ENCODE data around the gene SLC26A11. TPM values are rescaled to one million over a fixed set of nuclear protein-coding genes. Genes with fewer than 3 reads are reported as not detected.
"Not testable (repeated sequence)": the region's sequence is repeated elsewhere in the genome, so short reads cannot be mapped to it uniquely, and the experiment has no call there.

SLC26A11 gene
- total RNA-seq, 1 donor from 2014 or later, result 5.1 TPM

- ATAC-seq (ENCODE audit: poor library complexity), result no peak
Observed at GRCh38 chr17:80227666-80228065, 7.4 kb downstream of the SLC26A11 start.

DNA sequence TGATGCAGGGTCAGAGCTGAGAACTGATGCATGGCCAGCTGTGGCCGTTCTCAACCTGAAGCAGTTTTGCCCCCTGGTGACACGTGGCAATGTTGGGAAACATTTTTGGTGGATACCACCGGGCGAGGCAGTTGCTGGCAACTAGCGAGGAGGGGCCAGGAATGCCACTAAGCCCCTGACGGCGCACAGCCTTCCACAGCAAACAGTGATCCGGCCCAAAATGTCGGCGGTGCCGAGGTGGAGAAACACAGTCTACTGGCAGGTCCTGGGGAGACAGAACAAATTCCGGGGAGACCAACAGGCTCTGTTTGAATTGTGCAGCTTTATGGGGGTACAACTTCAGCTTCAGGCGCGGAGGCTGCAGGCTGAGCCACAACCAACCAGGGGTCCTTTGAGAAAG is 8.2 kb downstream of the SLC26A11 start:
- no peak for ATAC-seq (ENCODE audit: poor library complexity)
- DNase-seq, result peak; percentile 29
- intact Hi-C loops (cut with DNase I), result no loop called here

More at GRCh38 chr17:80227666-80228065, 7.4 kb downstream of the SLC26A11 start:
- peak; percentile 42 for DNase-seq
- intact Hi-C loops (cut with DNase I), result no loop called here

GRCh38 chr17:80229011-80229410 is 8.8 kb downstream of the SLC26A11 start:
- DNase-seq, result no peak
- no peak for ATAC-seq (ENCODE audit: poor library complexity)
- intact Hi-C loops (cut with DNase I), result no loop called here

- no peak for DNase-seq
- intact Hi-C loops (cut with DNase I), result no loop called here
- ATAC-seq (ENCODE audit: poor library complexity), result no peak
Observed at GRCh38 chr17:80232438-80232837, 12.2 kb downstream of the SLC26A11 start.

GRCh38 chr17:80233202-80233601 is 13.0 kb downstream of the SLC26A11 start:
- intact Hi-C loops (cut with DNase I), result no loop called here
- ATAC-seq (ENCODE audit: poor library complexity), result no peak
- DNase-seq, result no peak

GRCh38 chr17:80236911-80237310 is 16.7 kb downstream of the SLC26A11 start:
- DNase-seq (no peak), ATAC-seq (ENCODE audit: poor library complexity) (no peak)
- intact Hi-C loops (cut with DNase I), result no loop called here

DNA sequence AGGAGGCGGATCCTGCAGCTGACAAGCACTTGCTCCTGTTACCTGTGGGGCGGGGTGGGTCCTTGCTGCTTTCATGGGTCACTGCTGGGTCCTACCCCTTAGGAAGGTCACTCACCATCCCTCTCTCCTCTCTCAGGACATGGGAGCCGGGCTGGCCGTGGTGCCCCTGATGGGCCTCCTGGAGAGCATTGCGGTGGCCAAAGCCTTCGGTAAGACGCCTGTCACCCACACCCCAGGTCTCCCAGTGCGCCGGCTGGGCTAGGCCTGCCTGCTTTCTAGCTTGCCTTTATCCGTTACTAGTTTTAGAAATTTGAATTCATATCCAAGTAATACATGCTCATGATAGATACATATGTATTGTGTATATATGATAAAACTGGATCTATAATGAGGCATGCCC is 17.2 kb downstream of the SLC26A11 start:
- intact Hi-C loops (cut with DNase I), result no loop called here
- ATAC-seq (ENCODE audit: poor library complexity) (no peak), DNase-seq (no peak)

DNA sequence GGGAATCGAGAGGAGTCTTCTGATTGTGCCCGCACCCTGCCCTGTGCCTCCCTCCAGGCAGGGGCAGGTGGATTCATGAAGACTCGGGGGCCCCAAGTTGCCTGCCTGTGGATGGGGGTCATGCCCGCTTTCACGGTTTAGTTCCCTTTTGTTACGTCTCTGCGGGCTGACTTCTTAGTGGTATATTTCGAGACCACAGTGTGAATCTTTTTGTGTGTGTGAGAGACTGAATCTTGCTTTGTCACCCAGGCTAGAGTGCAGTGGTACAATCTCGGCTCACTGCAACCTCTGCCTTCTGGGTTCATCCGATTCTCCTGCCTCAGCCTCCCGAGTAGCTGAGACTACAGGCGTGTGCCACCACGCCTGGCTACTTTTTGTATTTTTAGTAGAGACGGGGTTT is 22.3 kb downstream of the SLC26A11 start:
- ATAC-seq (ENCODE audit: poor library complexity) (no peak), DNase-seq (no peak)
- intact Hi-C loops (cut with DNase I), result no loop called here

DNA sequence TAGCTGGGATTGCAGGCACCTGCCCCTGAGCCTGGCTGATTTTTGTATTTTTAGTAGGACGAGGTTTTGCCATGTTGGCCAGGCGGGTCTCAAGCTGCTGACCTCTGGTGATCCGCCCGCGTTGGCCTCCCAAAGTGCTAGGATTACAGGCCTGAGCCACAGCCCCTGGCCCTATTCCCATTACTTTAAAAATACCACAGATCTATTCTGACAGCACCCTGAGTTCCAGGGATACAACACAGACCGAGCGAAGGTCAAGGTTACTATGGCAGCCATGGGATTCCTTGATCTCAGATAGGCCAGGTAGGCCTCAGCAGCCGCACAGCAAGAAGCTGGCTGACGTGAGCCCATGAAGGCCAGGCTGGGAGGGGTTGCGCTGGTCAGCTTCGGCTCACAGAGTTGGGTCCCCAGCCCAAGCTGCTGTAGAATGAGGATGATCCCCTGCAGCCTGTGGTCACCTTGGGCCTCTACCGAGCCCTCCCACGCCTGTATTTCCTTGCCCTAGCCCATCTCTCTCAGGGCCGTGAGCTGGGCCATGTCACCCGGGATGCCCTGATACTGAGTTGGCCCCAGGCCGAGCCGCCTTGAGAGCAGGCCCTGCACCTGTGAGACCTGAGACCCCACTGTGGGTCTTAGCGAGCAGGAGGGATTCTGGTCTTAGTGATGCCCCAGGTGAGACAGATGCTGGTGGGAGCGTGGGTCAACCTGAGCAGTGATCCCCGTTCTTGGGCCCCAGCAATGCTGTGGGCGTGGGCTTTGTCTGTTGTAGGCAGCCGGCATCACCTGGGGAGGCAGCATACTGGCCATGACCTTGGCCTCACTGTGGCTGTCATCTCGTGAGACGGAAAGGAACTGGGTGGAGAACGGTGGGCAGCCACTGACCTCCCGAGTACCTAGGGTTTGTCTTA is 23.6 kb downstream of the SLC26A11 start:
- peak; percentile 72 for ATAC-seq (ENCODE audit: poor library complexity)
- intact Hi-C loops (cut with DNase I), result no loop called here
- DNase-seq, result no peak

DNA sequence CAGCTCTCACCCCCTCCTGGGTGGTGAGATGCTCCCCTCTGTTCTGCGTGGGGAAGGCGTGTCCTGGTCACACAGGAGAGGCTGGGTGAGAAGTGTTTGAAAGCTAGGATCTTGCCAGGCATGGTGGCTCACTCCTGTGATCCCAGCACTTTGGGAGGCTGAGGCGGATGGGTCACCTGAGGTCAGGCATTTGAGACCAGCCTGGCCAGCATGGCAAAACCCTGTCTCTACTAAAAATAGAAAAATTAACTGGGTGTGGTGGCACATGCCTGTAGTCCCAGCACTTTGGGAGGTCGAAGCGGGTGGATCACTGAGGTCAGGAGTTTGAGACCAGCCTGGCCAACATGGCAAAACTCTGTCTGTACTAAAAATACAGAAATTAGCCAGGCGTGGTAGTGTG is 24.2 kb downstream of the SLC26A11 start:
- intact Hi-C loops (cut with DNase I); ATAC-seq (ENCODE audit: poor library complexity); DNase-seq: not testable (repeated sequence)

DNA sequence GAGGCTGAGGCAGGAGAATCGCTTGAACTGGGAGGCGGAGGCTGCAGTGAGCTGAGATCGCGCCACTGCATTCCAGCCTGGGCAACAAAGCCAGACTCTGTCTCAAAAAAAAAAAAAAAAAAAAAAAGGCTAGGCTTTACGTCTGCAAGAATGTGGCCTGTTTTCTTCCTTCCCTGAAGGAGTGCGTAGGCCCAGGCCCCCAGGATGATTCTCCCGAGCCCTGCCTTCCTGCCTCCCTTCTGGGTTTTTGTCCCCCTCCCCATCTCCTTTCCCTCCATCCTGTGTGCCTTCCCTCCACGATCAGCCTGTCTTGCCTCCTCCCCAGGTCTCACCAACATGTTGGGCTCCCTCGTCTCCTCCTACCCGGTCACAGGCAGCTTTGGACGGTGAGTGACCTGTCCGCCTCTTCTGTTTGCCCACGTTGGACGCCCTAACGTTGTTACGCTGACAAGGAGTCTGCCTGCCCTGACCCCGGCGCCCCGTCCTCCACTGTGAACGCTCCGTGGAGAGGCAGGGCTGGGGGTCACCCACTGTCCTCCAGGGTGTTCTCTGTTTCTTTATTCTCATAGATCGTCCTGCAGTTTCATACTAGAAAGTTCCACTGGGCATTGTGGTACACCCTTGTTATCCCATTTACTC is 24.8 kb downstream of the SLC26A11 start:
- DNase-seq (no peak), ATAC-seq (ENCODE audit: poor library complexity) (no peak)
- intact Hi-C loops (cut with DNase I), result no loop called here

GRCh38 chr17:80245566-80246265 is 25.5 kb downstream of the SLC26A11 start:
- intact Hi-C loops (cut with DNase I), result no loop called here
- no peak for ATAC-seq (ENCODE audit: poor library complexity)

DNA sequence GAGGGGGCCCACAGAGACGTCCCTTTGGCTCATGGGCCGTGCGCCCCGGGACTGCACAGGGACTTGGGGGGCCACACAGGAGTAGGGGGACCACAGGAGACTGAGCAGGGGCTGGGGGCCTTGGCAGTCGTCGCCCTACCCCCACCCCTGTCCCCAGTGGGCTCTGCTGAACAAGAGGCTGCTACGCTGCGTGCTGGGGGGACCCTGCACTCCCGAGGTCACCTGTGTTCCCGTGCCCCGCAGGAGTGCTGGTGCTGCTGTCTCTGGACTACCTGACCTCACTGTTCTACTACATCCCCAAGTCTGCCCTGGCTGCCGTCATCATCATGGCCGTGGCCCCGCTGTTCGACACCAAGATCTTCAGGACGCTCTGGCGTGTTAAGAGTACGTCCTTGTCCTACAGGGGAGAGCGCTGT is 26.0 kb downstream of the SLC26A11 start:
- DNase-seq (no peak), ATAC-seq (ENCODE audit: poor library complexity) (no peak)
- intact Hi-C loops (cut with DNase I), result no loop called here

More at GRCh38 chr17:80245566-80246265, 25.5 kb downstream of the SLC26A11 start:
- DNase-seq, result no peak

DNA sequence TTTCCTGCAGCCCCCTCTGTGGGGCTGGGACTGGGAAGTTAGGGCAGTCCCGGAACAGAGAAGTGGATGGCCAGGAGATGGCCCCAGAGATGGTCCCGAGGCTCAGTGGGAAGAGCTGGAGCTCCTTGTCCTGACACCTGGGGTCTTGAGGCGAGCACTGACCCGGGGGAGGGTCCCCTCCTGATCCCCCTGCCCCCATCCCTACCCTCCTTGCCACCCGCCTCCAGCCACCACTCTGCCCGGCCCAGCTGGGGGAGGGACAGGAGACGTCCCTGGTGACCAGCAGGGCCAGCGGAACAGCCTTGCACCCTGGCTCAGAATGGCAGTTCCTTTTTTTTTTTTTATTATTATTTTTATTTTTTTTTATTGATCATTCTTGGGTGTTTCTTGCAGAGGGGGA is 26.5 kb downstream of the SLC26A11 start:
- intact Hi-C loops (cut with DNase I), result no loop called here
- no peak for DNase-seq

GRCh38 chr17:80247561-80247960 is 27.3 kb downstream of the SLC26A11 start:
- ATAC-seq (ENCODE audit: poor library complexity), result no peak

More for the DNA sequence above, 26.5 kb downstream of the SLC26A11 start:
- ATAC-seq (ENCODE audit: poor library complexity), result no peak

GRCh38 chr17:80248001-80248893 is 28.0 kb downstream of the SLC26A11 start:
- DNase-seq (no peak), ATAC-seq (ENCODE audit: poor library complexity) (no peak)
- intact Hi-C loops (cut with DNase I), result no loop called here

More at GRCh38 chr17:80247561-80247960, 27.3 kb downstream of the SLC26A11 start:
- DNase-seq, result no peak
- intact Hi-C loops (cut with DNase I), result no loop called here

DNA sequence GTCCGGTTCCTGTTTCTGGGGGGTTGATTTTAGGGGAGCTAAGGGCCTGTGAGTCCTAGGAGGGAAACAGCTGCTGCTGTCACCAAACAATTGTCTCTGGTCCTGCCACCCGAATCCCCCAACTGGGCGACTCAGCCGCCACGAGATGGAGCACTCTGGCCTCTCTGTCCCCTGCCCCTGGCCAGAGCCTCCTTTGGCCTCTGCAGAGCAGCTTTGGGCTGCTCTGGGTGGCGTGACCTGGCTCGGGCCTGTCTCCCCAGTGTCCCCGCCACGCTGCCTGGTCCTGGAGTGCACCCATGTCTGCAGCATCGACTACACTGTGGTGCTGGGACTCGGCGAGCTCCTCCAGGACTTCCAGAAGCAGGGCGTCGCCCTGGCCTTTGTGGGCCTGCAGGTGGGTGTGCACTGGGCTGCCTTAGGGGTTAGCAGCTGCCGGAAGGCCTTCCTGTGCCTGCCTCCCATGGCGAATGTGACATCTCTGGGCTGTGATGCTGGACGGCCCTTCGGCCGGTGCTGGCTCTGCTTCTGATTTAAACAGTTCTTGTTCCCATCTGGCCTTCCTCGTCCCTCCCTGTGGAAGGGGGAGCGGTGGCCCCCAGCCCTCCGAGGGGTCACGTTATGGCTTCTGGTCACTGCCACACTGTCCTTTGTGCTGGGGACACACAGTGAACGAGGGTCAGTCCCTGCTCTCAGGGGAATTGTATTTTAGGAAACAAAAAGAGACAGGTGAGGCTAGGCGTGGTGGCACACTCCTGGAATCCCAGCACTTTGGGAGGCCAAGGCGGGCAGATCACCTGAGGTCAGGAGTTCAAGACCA is 28.9 kb downstream of the SLC26A11 start:
- DNase-seq, result no peak
- ATAC-seq (ENCODE audit: poor library complexity), result no peak
- intact Hi-C loops (cut with DNase I), result no loop called here

GRCh38 chr17:80251966-80252365 is 31.7 kb downstream of the SLC26A11 start:
- DNase-seq (no peak), ATAC-seq (ENCODE audit: poor library complexity) (no peak)
- intact Hi-C loops (cut with DNase I), result no loop called here

Measured in Right ventricle myocardium superior (tissue), 1 donor.